K562 (cell line): Measurements from ENCODE around the gene ELOVL5. TPM values are rescaled to one million over a fixed set of nuclear protein-coding genes. Genes with fewer than 3 reads are reported as not detected.

ENCODE experiments used
- ARNT ChIP-seq, 2 experiments: fragments of 450-650 bp; IDR thresholded peaks; 2 replicates each; pipeline ENCODE4 v1.6.1; 2016; ENCODE audit warnings: mild to moderate bottlenecking in 1 of 2
- FUS ChIP-seq: fragments of 200-400 bp; formaldehyde crosslinking; optimal IDR thresholded peaks from 2 replicates; pipeline ENCODE3; 2017; ENCODE audit warnings: low read depth, low read length
- JUND ChIP-seq, 2 experiments: IDR thresholded peaks; 2 replicates in 1 of 2; 3 replicates in 1 of 2; pipeline ENCODE4 v1.6.1; 2011; ENCODE audit warnings: borderline replicate concordance in 2 of 2, low read depth in 2 of 2, low read length in 2 of 2, improper control_type of control experiment in 1 of 2, missing biosample characterization in 1 of 2, missing genetic modification characterization in 1 of 2, missing genetic modification reagents in 1 of 2
- MCM7 ChIP-seq, 2 experiments: fragments of 450-650 bp; IDR thresholded peaks; 2 replicates each; pipeline ENCODE4 v1.6.1; 2016 to 2018
- MLX ChIP-seq, 2 experiments: fragments of 450-650 bp in 1 of 2; sonication (generic) in 1 of 2; formaldehyde crosslinking; conservative IDR thresholded peaks; 2 replicates each; pipeline versions ENCODE4 v1.4.0 to v1.8.1; 2020 to 2022; ENCODE audit warnings: mild to moderate bottlenecking in 1 of 2, missing genetic modification reagents in 1 of 2
- RBM17 ChIP-seq: fragments of 200-400 bp; formaldehyde crosslinking; IDR thresholded peaks from 2 replicates; pipeline ENCODE4 v1.6.1; 2017; ENCODE audit warnings: low read depth, mild to moderate bottlenecking, low read length, borderline replicate concordance
- RFX5 ChIP-seq: IDR thresholded peaks from 2 replicates; pipeline ENCODE4 v1.6.1; 2011; ENCODE audit warnings: low read depth, mild to moderate bottlenecking, improper control_type of control experiment, low read length
- RNF219 ChIP-seq: fragments of 250-450 bp; sonication (Bioruptor Pico); IDR thresholded peaks from 2 replicates; pipeline ENCODE4 v1.5.0; 2022; ENCODE audit warnings: mild to moderate bottlenecking
- SAP30 ChIP-seq: fragments of 200-600 bp; sonication (generic); IDR thresholded peaks from 2 replicates; pipeline ENCODE4 v1.6.1; 2012; ENCODE audit warnings: borderline replicate concordance, low read depth, mild to moderate bottlenecking, moderate library complexity, low read length, control low read depth, inconsistent platforms; ENCODE audit not compliant: insufficient read depth, poor library complexity, severe bottlenecking
- SRSF3 ChIP-seq: fragments of 200-400 bp; formaldehyde crosslinking; IDR thresholded peaks from 2 replicates; pipeline ENCODE4 v1.6.1; 2016; ENCODE audit warnings: mild to moderate bottlenecking, low read length, moderate library complexity; ENCODE audit not compliant: insufficient read depth
- ZBTB34 ChIP-seq: fragments of 250-450 bp; sonication (Bioruptor Pico); IDR thresholded peaks from 2 replicates; pipeline ENCODE4 v1.8.0; 2021; ENCODE audit warnings: mild to moderate bottlenecking, moderate library complexity
- ZNF57 ChIP-seq: fragments of 450-650 bp; formaldehyde crosslinking; IDR thresholded peaks from 2 replicates; pipeline ENCODE4 v1.4.0; 2020; ENCODE audit warnings: mild to moderate bottlenecking, moderate library complexity
- ZNF740 ChIP-seq, 3 experiments: fragments of 200-800 bp in 1 of 3; sonication (Bioruptor generic) in 1 of 3; sonication (generic) in 1 of 3; formaldehyde crosslinking in 1 of 3; IDR thresholded peaks; 2 replicates each; pipeline versions ENCODE4 v1.6.1 to v1.8.0; 2016 to 2022; ENCODE audit warnings: mild to moderate bottlenecking in 2 of 3, missing compliant biosample characterization in 2 of 3, missing genetic modification characterization in 2 of 3, missing genetic modification reagents in 1 of 3
- ZNF830 ChIP-seq: fragments of 250-450 bp; sonication (Bioruptor Pico); IDR thresholded peaks from 2 replicates; pipeline ENCODE4 v1.5.0; 2021; ENCODE audit warnings: mild to moderate bottlenecking
- polyA plus RNA-seq, 8 experiments: library from polyadenylated mRNA; depleted of rRNA in 4 of 8; stranded (reverse) in 5 of 8; unstranded in 3 of 8; fragments of >200 nt; fragmentation: Nextera tagmentation in 2 of 8; fragmentation: Illumina TruSeq in 1 of 8; extraction: Ambion mirVana in 2 of 8; extraction: Trizol in 1 of 8; gene quantifications; 2 replicates each; pipeline versions ENCODE4 v1.2.1 to v1.2.3, GENCODE V29; 2011 to 2014; ENCODE audit warnings: inconsistent platforms in 1 of 8, missing spikeins in 1 of 8
- total RNA-seq, 7 experiments: library from RNA; depleted of rRNA in 6 of 7; stranded (reverse); fragments of >200 nt in 6 of 7; fragmentation: Illumina TruSeq in 2 of 7; extraction: Trizol in 2 of 7; gene quantifications; 2 replicates each; pipeline versions ENCODE4 v1.2.1 to v1.2.3, GENCODE V29; 2011 to 2021; ENCODE audit warnings: low replicate concordance in 1 of 7
- TF ChIP-seq, protein P1 (sequence below): fragments of 250-450 bp; sonication (Bioruptor Pico); IDR thresholded peaks from 2 replicates; pipeline ENCODE4 v1.5.0; 2021
- TF ChIP-seq, protein P2 (sequence below): fragments of 250-450 bp; sonication (Bioruptor Pico); IDR thresholded peaks from 2 replicates; pipeline ENCODE4 v1.4.0; 2020; ENCODE audit warnings: borderline replicate concordance

The ELOVL5 gene
- total and polyA plus RNA-seq, 9 of the 15 experiments (the other 6 are each of a cell fraction or from before 2014, with no cell fraction given) = 70.6 to 245 (median 132) TPM

DNA sequence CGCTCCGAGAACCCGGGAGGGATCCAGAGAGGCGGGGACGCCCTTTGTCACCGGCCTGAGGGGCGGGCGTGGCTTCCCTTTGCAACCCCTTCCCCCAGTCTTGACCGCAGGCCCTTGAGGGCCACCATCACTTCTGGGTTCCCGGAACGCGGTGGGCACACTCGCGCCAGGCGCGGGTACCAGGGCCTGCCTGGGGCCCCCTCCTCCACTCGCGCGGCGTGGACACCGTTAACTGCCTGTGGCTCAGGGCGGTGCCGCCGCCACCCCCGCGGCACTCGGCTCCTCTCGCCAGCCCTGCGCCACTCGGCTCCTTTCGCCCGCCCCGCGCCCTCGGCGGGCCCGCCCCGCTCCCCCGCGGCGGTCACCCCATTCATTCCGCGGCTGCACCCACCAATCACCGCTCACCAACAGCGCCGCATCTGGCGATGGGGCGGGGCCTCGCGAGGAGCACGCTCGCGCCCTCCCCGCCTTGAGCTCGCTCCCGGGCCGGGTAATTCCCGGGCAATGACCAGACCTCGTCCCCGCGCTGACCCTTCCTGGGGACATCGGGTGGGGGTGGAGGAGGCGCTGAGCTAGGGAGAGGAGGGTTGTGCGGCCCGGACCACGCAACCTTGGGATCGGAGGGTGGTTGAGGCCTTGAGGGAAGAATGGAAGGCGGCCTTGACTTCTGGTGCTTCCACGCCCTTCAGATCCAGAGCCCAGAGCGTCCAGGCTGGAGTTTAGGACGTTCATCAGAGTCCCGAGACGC, 10.5 kb upstream of the ELOVL5 start (continued):
- TF ChIP-seq ZNF740 (CRISPR knock-in tag; IDR thresholded peaks at IDR 0.05) (peak; percentile 82), ZNF740 (tag; IDR thresholded peaks at IDR 0.05) (peak in 1 of 2 experiments; percentile 61; a peak in 2 of 4 replicates), ZBTB34 (CRISPR knock-in tag) (no peak), MLX (CRISPR knock-in tag; conservative IDR thresholded peaks at IDR 0.05) (0 out of 4 replicates have a peak, but pooled peaks of 1 of the 2 experiments have one; percentile 52), ZNF830 (no peak), RBM17 (no peak), JUND (IDR thresholded peaks at IDR 0.05; ENCODE audit: borderline replicate concordance, low read depth, low read length) (peak; percentile 59; the same call in 1 of the 2 replicates), JUND (tag; IDR thresholded peaks at IDR 0.05; ENCODE audit: borderline replicate concordance, low read depth, low read length) (no peak; the same call in 2 of the 3 replicates), SAP30 (no peak), SRSF3 (no peak), ARNT (IDR thresholded peaks at IDR 0.05) (peak; percentile 71; a peak in 3 of 4 replicates), RNF219 (CRISPR knock-in tag) (no peak), MCM7 (IDR thresholded peaks at IDR 0.05) (no peak), RFX5 (0 out of 2 replicates have a peak, but pooled peaks have one; percentile 4), ZNF57 (CRISPR knock-in tag) (no peak), FUS (no peak)
- TF ChIP-seq, protein P1, sequence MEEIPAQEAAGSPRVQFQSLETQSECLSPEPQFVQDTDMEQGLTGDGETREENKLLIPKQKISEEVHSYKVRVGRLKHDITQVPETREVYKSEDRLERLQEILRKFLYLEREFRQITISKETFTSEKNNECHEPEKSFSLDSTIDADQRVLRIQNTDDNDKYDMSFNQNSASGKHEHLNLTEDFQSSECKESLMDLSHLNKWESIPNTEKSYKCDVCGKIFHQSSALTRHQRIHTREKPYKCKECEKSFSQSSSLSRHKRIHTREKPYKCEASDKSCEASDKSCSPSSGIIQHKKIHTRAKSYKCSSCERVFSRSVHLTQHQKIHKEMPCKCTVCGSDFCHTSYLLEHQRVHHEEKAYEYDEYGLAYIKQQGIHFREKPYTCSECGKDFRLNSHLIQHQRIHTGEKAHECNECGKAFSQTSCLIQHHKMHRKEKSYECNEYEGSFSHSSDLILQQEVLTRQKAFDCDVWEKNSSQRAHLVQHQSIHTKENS (CRISPR knock-in tag) = no peak
- TF ChIP-seq, protein P2, sequence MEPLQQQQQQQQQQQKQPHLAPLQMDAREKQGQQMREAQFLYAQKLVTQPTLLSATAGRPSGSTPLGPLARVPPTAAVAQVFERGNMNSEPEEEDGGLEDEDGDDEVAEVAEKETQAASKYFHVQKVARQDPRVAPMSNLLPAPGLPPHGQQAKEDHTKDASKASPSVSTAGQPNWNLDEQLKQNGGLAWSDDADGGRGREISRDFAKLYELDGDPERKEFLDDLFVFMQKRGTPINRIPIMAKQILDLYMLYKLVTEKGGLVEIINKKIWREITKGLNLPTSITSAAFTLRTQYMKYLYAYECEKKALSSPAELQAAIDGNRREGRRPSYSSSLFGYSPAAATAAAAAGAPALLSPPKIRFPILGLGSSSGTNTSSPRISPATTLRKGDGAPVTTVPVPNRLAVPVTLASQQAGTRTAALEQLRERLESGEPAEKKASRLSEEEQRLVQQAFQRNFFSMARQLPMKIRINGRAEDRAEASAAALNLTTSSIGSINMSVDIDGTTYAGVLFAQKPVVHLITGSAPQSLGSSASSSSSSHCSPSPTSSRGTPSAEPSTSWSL (CRISPR knock-in tag) = no peak
